ENCODE data around the gene SORCS2. TPM values are rescaled to one million over a fixed set of nuclear protein-coding genes. Genes with fewer than 3 reads are reported as not detected.

SORCS2 gene
- total RNA-seq, 2 donors from 2014 or later = 0.68 to 0.92 TPM

GRCh38 chr4:7739918-7740865, 547.9 kb downstream of the SORCS2 start:
- Histone ChIP-seq H3K9me3 (no peaks in the 10 kb centered on the region), H3K36me3 (no peaks in the 10 kb centered on the region), H3K4me3 (no peak overlapping the region), H3K27me3 (replicated peaks; ENCODE audit: insufficient read depth) (no peaks in the 10 kb centered on the region), H3K4me1 (ENCODE audit: control insufficient read depth in 1 of 2, low read depth in 2 of 2) (no peaks in the 10 kb centered on the region), H3K27ac (no peak overlapping the region)
- no peak for ATAC-seq (ENCODE audit: insufficient number of reproducible peaks, low FRiP score, low read depth)
- no peak for TF ChIP-seq CTCF (IDR thresholded peaks at IDR 0.05)
- no peak for DNase-seq (ENCODE audit: low spot score)

GRCh38 chr4:7740866-7741525, 548.7 kb downstream of the SORCS2 start:
- Histone ChIP-seq H3K9me3 (no peaks in the 10 kb centered on the region), H3K27ac (no peak overlapping the region), H3K4me3 (no peak overlapping the region), H3K27me3 (replicated peaks; ENCODE audit: insufficient read depth) (no peaks in the 10 kb centered on the region), H3K36me3 (no peaks in the 10 kb centered on the region), H3K4me1 (ENCODE audit: control insufficient read depth in 1 of 2, low read depth in 2 of 2) (no peaks in the 10 kb centered on the region)
- ATAC-seq (ENCODE audit: insufficient number of reproducible peaks, low FRiP score, low read depth) = no peak
- DNase-seq (ENCODE audit: low spot score) = no peak
- TF ChIP-seq CTCF (IDR thresholded peaks at IDR 0.05) = no peak

- Histone ChIP-seq H3K27me3 (replicated peaks; ENCODE audit: insufficient read depth) (no peaks in the 10 kb centered on the region), H3K4me3 (no peak overlapping the region), H3K27ac (no peak overlapping the region), H3K4me1 (ENCODE audit: control insufficient read depth in 1 of 2, low read depth in 2 of 2) (no peaks in the 10 kb centered on the region), H3K36me3 (no peaks in the 10 kb centered on the region), H3K9me3 (no peaks in the 10 kb centered on the region)
- ATAC-seq (ENCODE audit: insufficient number of reproducible peaks, low FRiP score, low read depth) = no peak
- no peak for TF ChIP-seq CTCF (IDR thresholded peaks at IDR 0.05)
- no peak for DNase-seq (ENCODE audit: low spot score)
Measured at GRCh38 chr4:7741946-7742806, 549.8 kb downstream of the SORCS2 start.

GRCh38 chr4:7742807-7743280, 550.5 kb downstream of the SORCS2 start:
- Histone ChIP-seq H3K9me3 (no peaks in the 10 kb centered on the region), H3K4me3 (no peak overlapping the region), H3K27ac (no peak overlapping the region), H3K36me3 (no peaks in the 10 kb centered on the region), H3K4me1 (ENCODE audit: control insufficient read depth in 1 of 2, low read depth in 2 of 2) (no peaks in the 10 kb centered on the region), H3K27me3 (replicated peaks; ENCODE audit: insufficient read depth) (no peaks in the 10 kb centered on the region)
- no peak for ATAC-seq (ENCODE audit: insufficient number of reproducible peaks, low FRiP score, low read depth)
- no peak for DNase-seq (ENCODE audit: low spot score)
- TF ChIP-seq CTCF (IDR thresholded peaks at IDR 0.05) = no peak
